Activated CD8-positive, alpha-beta memory T cell treated with anti-CD3 and anti-CD28 coated beads for 1 hour (primary cell): ENCODE results near the gene RRAS2.
"Not testable (repeated sequence)": the region's sequence is repeated elsewhere in the genome, so short reads cannot be mapped to it uniquely, and the experiment has no call there.

Experiments
- DNase-seq, 2 donors: peaks; one replicate each; pipeline ENCODE4 v3.0.0-alpha.2; 2020; ENCODE audit warnings: low read depth in 1 of 2; ENCODE audit errors: extremely low read depth in 1 of 2

The RRAS2 gene

GRCh38 chr11:14308897-14309387 lies 50.0 kb downstream of the RRAS2 start:
- no peak for DNase-seq

- no peak for DNase-seq
Observed at GRCh38 chr11:14308114-14308896, 50.7 kb downstream of the RRAS2 start.

- DNase-seq = no peak
Observed at GRCh38 chr11:14306481-14306880, 52.5 kb downstream of the RRAS2 start.

GRCh38 chr11:14305649-14306048 lies 53.3 kb downstream of the RRAS2 start:
- no peak for DNase-seq

- DNase-seq = no peak
Observed at GRCh38 chr11:14304601-14305000, 54.4 kb downstream of the RRAS2 start.

- DNase-seq = no peak
Observed at GRCh38 chr11:14300661-14301304, 58.2 kb downstream of the RRAS2 start.

GRCh38 chr11:14299921-14300320 lies 59.1 kb downstream of the RRAS2 start:
- DNase-seq = no peak

- no peak for DNase-seq
Observed at GRCh38 chr11:14290422-14290821, 68.6 kb downstream of the RRAS2 start.

GRCh38 chr11:14288189-14288935 lies 70.6 kb downstream of the RRAS2 start:
- DNase-seq = no peak

- DNase-seq = not testable (repeated sequence)
Observed at GRCh38 chr11:14278869-14279268, 80.1 kb downstream of the RRAS2 start.

GRCh38 chr11:14275076-14275475 lies 83.9 kb downstream of the RRAS2 start:
- DNase-seq = no peak

- DNase-seq = no peak
Observed at GRCh38 chr11:14273895-14274294, 85.1 kb downstream of the RRAS2 start.

- DNase-seq = no peak
Observed at GRCh38 chr11:14270690-14271542, 88.1 kb downstream of the RRAS2 start.

GRCh38 chr11:14269692-14270573 lies 89.0 kb downstream of the RRAS2 start:
- no peak for DNase-seq

GRCh38 chr11:14267861-14268635 lies 90.9 kb downstream of the RRAS2 start:
- DNase-seq = no peak

GRCh38 chr11:14266622-14267021 lies 92.4 kb downstream of the RRAS2 start:
- DNase-seq = no peak

GRCh38 chr11:14264966-14265365 lies 94.0 kb downstream of the RRAS2 start:
- no peak for DNase-seq

- no peak for DNase-seq
Observed at GRCh38 chr11:14262271-14262846, 96.6 kb downstream of the RRAS2 start.

GRCh38 chr11:14261066-14261465 lies 97.9 kb downstream of the RRAS2 start:
- DNase-seq = no peak
